Measurements from ENCODE around the gene SH3RF3. TPM values are rescaled to one million over a fixed set of nuclear protein-coding genes. Genes with fewer than 3 reads are reported as not detected.

SH3RF3 gene
- total RNA-seq, 2 donors from 2014 or later: 37.4 to 61.7 TPM

DNA sequence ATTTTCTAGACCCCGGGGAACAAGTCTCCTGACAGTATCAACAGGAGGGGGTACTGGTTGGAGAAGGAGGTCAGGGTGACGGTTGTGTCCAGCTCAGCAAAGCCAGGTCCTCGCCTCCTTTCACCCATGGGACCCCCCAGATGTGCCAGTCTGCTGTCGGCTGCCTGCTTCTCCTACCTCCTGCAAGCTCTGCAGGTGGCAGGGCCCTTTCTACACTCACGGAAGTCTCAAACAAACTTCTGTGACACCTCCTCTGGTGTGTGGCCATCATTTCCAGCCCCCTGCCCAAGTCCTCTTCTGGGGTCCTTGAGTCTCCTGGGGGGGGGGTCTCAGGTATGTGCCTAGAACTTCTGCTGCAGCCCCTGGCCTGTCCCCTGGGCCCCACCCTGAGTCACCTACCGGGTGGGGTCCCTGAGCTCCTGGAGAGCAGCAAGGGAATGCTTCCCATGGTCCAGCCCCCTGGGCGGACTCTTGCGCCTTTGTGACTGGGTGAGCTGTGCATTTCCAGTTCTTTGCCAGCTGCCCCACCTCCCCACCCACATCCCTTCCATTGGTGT is 12.8 kb downstream of the SH3RF3 start:
- TF ChIP-seq, protein P1, sequence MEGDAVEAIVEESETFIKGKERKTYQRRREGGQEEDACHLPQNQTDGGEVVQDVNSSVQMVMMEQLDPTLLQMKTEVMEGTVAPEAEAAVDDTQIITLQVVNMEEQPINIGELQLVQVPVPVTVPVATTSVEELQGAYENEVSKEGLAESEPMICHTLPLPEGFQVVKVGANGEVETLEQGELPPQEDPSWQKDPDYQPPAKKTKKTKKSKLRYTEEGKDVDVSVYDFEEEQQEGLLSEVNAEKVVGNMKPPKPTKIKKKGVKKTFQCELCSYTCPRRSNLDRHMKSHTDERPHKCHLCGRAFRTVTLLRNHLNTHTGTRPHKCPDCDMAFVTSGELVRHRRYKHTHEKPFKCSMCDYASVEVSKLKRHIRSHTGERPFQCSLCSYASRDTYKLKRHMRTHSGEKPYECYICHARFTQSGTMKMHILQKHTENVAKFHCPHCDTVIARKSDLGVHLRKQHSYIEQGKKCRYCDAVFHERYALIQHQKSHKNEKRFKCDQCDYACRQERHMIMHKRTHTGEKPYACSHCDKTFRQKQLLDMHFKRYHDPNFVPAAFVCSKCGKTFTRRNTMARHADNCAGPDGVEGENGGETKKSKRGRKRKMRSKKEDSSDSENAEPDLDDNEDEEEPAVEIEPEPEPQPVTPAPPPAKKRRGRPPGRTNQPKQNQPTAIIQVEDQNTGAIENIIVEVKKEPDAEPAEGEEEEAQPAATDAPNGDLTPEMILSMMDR (IDR thresholded peaks at IDR 0.05): no peak
- DNase-seq (ENCODE audit: low spot score) (no peak), ATAC-seq (ENCODE audit: insufficient number of reproducible peaks, low FRiP score, low read depth) (no peak)
- Histone ChIP-seq H3K9me3 (no peaks in the 10 kb centered on the region), H3K4me1 (ENCODE audit: control insufficient read depth in 1 of 2, low read depth in 2 of 2) (peaks cover 0 to 15% of the 10 kb centered on the region in 2 donors), H3K27me3 (replicated peaks; ENCODE audit: insufficient read depth) (no peaks in the 10 kb centered on the region), H3K36me3 (no peaks in the 10 kb centered on the region), H3K27ac (no peak overlapping the region), H3K4me3 (no peak overlapping the region)

DNA sequence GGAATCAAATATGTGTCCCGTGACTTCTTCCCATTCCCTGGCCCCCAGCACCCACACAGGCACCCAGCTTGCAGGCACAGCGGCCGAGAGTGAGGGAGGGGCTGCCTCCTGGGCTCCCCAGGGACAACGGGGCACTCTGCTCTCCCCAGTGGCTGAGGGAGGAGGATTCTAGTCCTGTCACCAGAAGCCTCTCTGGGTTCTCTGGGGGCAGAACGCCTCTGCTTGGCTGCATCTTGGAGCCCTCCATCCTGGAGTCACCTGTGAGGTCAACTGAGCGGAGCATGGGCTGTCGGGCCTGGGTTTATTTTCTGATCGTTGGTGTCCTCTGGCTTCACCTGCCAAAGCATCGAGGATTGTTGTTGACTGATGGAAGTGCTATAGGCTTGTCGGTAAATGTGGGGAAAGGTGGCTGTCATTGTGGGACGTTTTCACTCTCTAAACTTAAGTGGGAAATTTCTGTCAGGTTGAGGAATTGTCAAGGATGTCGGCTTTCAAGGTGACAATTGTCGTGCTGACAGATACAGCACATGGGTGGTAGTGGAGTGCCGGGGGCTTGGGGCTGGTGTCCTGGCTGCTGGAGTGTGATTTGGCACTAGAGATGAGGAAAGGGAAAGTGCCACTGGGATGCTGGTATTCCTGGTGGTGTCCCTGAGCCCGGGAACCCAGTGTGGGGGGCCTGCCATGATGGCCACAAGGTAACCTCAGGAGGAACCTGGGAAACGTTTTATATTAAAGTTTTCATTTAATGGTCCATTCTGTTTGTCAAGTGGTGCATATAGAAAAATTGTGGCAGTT is 13.6 kb downstream of the SH3RF3 start:
- Histone ChIP-seq H3K4me3 (no peak overlapping the region), H3K9me3 (no peaks in the 10 kb centered on the region), H3K27me3 (replicated peaks; ENCODE audit: insufficient read depth) (no peaks in the 10 kb centered on the region), H3K27ac (no peak overlapping the region), H3K4me1 (ENCODE audit: control insufficient read depth in 1 of 2, low read depth in 2 of 2) (peaks cover 0 to 15% of the 10 kb centered on the region in 2 donors), H3K36me3 (no peaks in the 10 kb centered on the region)
- ATAC-seq (ENCODE audit: insufficient number of reproducible peaks, low FRiP score, low read depth) (no peak), DNase-seq (ENCODE audit: low spot score) (no peak)
- TF ChIP-seq, protein P1 (IDR thresholded peaks at IDR 0.05): no peak

DNA sequence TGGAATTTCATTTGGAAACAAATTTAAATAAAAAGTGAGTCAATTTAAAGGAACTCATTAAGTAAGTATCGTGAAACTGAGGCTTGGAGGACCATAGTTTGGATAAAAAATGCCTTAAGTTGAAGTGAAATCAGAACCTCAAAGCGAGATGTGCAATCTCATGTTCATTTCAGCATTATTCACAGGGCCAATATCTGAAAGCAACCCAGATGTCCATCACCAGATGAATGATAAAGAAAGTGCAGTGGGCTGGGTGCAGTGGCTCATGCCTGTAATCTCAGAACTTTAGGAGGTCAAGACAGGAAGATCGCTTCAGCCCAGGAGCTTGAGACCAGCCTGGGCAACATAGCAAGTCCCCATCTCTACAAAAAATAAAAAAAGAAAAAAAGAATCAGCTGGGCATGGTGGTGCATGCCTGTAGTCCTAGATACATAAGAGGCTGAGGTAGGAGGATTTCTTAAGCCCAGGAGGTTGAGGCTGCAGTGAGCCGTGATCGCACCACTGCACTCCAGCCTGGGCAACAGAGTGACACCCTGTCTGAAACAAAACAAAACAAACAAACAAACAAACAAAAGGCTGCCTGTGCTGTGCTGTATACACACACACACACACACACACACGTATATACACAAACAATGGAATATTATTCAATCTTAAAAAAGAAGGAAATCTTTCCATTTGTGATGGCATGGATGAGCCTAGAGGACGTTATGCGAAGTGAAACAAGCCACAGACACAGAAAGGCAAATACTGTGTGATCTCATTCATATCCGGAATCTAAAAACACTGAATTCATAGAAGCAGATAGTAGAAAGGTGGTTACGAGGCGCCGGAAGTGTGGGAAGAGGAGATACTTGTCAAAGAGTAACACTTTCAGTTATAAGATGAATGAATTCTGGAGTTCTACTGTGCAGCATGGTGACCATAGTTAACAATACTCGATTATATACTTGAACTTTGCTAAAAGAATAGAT is 14.5 kb downstream of the SH3RF3 start:
- Histone ChIP-seq H3K4me1 (ENCODE audit: control insufficient read depth in 1 of 2, low read depth in 2 of 2) (peaks cover 2 to 18% of the 10 kb centered on the region in 2 donors), H3K36me3 (no peaks in the 10 kb centered on the region), H3K27ac (no peak overlapping the region), H3K9me3 (no peaks in the 10 kb centered on the region), H3K4me3 (no peak overlapping the region), H3K27me3 (replicated peaks; ENCODE audit: insufficient read depth) (no peaks in the 10 kb centered on the region)
- no peak for ATAC-seq (ENCODE audit: insufficient number of reproducible peaks, low FRiP score, low read depth)
- DNase-seq (ENCODE audit: low spot score): no peak
- TF ChIP-seq, protein P1 (IDR thresholded peaks at IDR 0.05): no peak

DNA sequence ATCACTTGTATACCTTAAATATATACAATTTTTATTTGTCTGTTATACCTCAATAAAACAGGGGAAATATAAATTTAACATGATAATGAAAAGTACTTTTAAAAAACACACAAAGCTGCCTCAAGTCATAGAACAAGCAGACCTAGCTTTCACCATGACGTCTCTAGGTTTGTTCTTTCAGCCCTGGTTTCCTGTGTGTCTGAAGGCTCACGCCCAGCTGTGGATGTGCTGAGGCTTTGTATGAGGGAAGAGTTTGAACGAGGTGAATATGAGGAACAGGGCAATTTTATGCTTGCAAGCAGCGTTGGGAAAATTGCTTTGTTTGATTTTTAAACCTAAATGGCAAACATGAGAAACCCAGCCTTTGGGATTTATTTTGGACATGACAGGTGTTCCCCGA is 15.3 kb downstream of the SH3RF3 start:
- ATAC-seq (ENCODE audit: insufficient number of reproducible peaks, low FRiP score, low read depth): no peak
- Histone ChIP-seq H3K4me3 (no peak overlapping the region), H3K27me3 (replicated peaks; ENCODE audit: insufficient read depth) (no peaks in the 10 kb centered on the region), H3K36me3 (no peaks in the 10 kb centered on the region), H3K27ac (no peak overlapping the region), H3K9me3 (no peaks in the 10 kb centered on the region), H3K4me1 (ENCODE audit: control insufficient read depth in 1 of 2, low read depth in 2 of 2) (peaks cover 5 to 20% of the 10 kb centered on the region in 2 donors)
- no peak for DNase-seq (ENCODE audit: low spot score)
- TF ChIP-seq, protein P1 (IDR thresholded peaks at IDR 0.05): no peak

DNA sequence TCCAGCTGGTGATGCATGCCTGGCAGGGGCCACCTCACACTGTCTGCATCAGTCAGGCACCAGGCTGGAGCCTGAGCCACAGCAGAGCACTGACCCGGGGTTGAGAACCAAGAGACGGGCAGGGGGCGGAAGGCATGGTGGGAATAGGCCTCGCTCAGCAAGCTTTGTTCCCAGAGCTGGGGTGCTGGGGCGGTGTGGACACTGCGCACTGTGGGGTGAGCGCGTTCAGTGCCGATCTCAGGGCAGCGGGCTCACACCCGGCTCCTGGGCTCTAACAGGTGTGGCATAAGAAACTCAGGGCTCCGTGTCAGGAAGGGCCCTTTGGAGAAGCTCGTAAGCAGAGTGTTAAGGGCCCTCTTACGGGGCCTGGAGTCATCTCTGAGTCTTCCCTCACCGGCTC is 15.7 kb downstream of the SH3RF3 start:
- H3K27ac ChIP-seq: no peak overlapping the region
- ATAC-seq (ENCODE audit: insufficient number of reproducible peaks, low FRiP score, low read depth) (no peak), DNase-seq (ENCODE audit: low spot score) (no peak)
- H3K4me3 ChIP-seq: no peak overlapping the region
- H3K9me3 ChIP-seq: no peaks in the 10 kb centered on the region
- H3K27me3 ChIP-seq (replicated peaks; ENCODE audit: insufficient read depth): no peaks in the 10 kb centered on the region
- H3K36me3 ChIP-seq: no peaks in the 10 kb centered on the region
- peaks cover 5 to 17% of the 10 kb centered on the region in 2 donors for H3K4me1 ChIP-seq (ENCODE audit: control insufficient read depth in 1 of 2, low read depth in 2 of 2)
- TF ChIP-seq, protein P1 (IDR thresholded peaks at IDR 0.05): no peak

All from thoracic aorta (tissue), 2 donors.